Glutamatergic neuron (in vitro differentiated cells): ENCODE results near the gene OSBP2. TPM values are rescaled to one million over a fixed set of nuclear protein-coding genes. Genes with fewer than 3 reads are reported as not detected.

ENCODE experiments used
- DNase-seq: peaks from one replicate; pipeline ENCODE4 v3.0.0; 2022
- H3K27ac Mint-ChIP-seq: one replicate; pipeline ENCODE4 v1.8.0; 2020; ENCODE audit warnings: mild to moderate bottlenecking, mixed read lengths, inconsistent platforms; ENCODE audit not compliant: unreplicated experiment
- H3K27me3 Mint-ChIP-seq: one replicate; pipeline ENCODE4 v1.8.0; 2020; ENCODE audit warnings: mild to moderate bottlenecking, moderate library complexity, mixed read lengths, inconsistent platforms; ENCODE audit not compliant: unreplicated experiment
- H3K36me3 Mint-ChIP-seq: one replicate; pipeline ENCODE4 v1.8.0; 2020; ENCODE audit warnings: mild to moderate bottlenecking, mixed read lengths, inconsistent platforms; ENCODE audit not compliant: unreplicated experiment
- H3K4me1 Mint-ChIP-seq: one replicate; pipeline ENCODE4 v1.8.0; 2020; ENCODE audit warnings: mild to moderate bottlenecking, low read depth, mixed read lengths, inconsistent platforms; ENCODE audit not compliant: unreplicated experiment
- H3K4me3 Mint-ChIP-seq: one replicate; pipeline ENCODE4 v1.8.0; 2020; ENCODE audit warnings: mild to moderate bottlenecking, mixed read lengths, inconsistent platforms; ENCODE audit not compliant: unreplicated experiment
- H3K9me3 Mint-ChIP-seq: one replicate; pipeline ENCODE4 v1.8.0; 2020; ENCODE audit warnings: mild to moderate bottlenecking, moderate library complexity, mixed read lengths, inconsistent platforms; ENCODE audit not compliant: unreplicated experiment
- total RNA-seq: library from RNA; stranded (reverse); fragmentation: NEBNext Ultra II Directional; extraction: Animal tissue kit (Norgen Biotek cat#: 25700); gene quantifications from one replicate; pipeline ENCODE4 v1.2.1, GENCODE V29; 2021; ENCODE audit not compliant: unreplicated experiment
- TF ChIP-seq, protein P1 (sequence below): fragments of 200-600 bp; sonication (generic); IDR thresholded peaks from one replicate; pipeline ENCODE4 v1.5.0; 2021; ENCODE audit not compliant: partially characterized antibody, unreplicated experiment

Gene OSBP2
- total RNA-seq, 1 donor from 2014 or later = 18.3 TPM

- peaks cover 10% of the 10 kb centered on the region for H3K4me1 Mint-ChIP-seq
- no peak overlapping the region for H3K4me3 Mint-ChIP-seq
- H3K27me3 Mint-ChIP-seq = no peaks in the 10 kb centered on the region
- TF ChIP-seq, protein P1, sequence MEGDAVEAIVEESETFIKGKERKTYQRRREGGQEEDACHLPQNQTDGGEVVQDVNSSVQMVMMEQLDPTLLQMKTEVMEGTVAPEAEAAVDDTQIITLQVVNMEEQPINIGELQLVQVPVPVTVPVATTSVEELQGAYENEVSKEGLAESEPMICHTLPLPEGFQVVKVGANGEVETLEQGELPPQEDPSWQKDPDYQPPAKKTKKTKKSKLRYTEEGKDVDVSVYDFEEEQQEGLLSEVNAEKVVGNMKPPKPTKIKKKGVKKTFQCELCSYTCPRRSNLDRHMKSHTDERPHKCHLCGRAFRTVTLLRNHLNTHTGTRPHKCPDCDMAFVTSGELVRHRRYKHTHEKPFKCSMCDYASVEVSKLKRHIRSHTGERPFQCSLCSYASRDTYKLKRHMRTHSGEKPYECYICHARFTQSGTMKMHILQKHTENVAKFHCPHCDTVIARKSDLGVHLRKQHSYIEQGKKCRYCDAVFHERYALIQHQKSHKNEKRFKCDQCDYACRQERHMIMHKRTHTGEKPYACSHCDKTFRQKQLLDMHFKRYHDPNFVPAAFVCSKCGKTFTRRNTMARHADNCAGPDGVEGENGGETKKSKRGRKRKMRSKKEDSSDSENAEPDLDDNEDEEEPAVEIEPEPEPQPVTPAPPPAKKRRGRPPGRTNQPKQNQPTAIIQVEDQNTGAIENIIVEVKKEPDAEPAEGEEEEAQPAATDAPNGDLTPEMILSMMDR = no peak
- H3K36me3 Mint-ChIP-seq = no peaks in the 10 kb centered on the region
- no peak overlapping the region for H3K27ac Mint-ChIP-seq
- H3K9me3 Mint-ChIP-seq = peaks cover 1% of the 10 kb centered on the region
- no peak for DNase-seq
These were observed 165.8 kb downstream of the OSBP2 start for GRCh38 chr22:30860176-30861105.

DNA sequence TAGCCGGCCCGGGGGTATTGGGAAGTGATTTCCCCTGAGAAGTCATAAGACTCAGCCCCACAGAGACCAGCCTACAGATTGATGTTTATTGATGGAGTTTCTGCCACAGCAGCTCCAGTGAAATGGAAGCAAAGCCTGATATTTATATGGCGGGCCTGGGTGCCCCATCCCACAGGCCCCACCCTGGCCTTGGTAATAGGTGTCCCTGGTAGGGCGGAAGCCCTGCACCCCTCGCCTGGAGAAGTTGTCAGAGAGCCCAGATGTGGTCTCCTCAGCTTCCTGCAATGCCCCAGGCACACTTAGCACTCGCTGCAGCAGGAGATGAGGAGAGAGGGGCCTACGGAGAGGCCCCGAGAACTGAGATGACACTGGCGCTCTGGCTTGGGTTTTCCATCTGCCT is 166.5 kb downstream of the OSBP2 start:
- Mint-ChIP-seq H3K4me1 (peaks cover 10% of the 10 kb centered on the region), H3K4me3 (no peak overlapping the region), H3K27me3 (no peaks in the 10 kb centered on the region), H3K9me3 (peaks cover 1% of the 10 kb centered on the region), H3K36me3 (no peaks in the 10 kb centered on the region), H3K27ac (no peak overlapping the region)
- TF ChIP-seq, protein P1 = no peak
- no peak for DNase-seq

- Mint-ChIP-seq H3K4me3 (no peak overlapping the region), H3K27ac (no peak overlapping the region)
These were observed 167.2 kb downstream of the OSBP2 start for GRCh38 chr22:30861688-30862552.

DNA sequence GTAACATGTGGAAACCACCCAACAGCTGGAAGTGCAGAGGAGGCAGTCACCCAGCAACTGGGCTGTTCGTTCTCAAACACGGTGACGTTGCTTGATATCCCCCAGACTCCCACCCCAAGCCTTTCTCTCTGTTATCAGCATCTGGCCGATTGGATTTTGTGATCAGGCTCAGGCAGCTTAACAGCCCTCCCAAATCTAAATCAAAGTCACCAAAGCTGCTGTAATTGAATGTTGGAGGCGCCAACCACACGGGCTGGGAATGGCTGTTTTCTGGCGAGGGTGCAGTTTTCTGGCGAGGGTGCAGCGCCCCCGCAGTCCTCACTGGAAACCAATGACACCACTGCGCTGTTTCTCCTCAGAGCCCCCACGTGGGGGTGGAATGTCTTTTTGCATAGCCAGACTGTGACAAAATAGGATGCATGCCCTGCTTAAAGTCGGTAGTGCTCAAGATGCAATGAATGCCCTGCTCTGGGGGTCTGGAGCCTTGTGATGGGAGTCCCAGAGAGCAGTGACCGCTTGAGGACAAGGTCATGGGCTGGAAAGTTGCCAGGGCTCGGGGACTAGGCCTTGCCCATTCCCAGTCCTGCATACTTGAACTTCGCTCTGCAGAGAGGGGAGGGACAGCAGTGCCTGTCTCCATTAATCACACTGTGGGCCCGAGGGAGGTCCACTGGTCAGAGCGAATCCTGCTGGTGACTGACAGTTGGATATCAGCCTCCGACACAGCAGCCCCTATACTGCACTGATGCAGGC is 168.6 kb downstream of the OSBP2 start:
- no peak overlapping the region for H3K27ac Mint-ChIP-seq
- peak; percentile 53 for DNase-seq
- H3K4me3 Mint-ChIP-seq = no peak overlapping the region
- peaks cover 3% of the 10 kb centered on the region for H3K27me3 Mint-ChIP-seq
- H3K36me3 Mint-ChIP-seq = no peaks in the 10 kb centered on the region
- TF ChIP-seq, protein P1 = no peak
- H3K4me1 Mint-ChIP-seq = peaks cover 10% of the 10 kb centered on the region
- peaks cover 1% of the 10 kb centered on the region for H3K9me3 Mint-ChIP-seq

More at GRCh38 chr22:30861688-30862552, 167.2 kb downstream of the OSBP2 start:
- H3K4me1 Mint-ChIP-seq = peaks cover 10% of the 10 kb centered on the region
- TF ChIP-seq, protein P1 = no peak
- peaks cover 1% of the 10 kb centered on the region for H3K9me3 Mint-ChIP-seq
- H3K27me3 Mint-ChIP-seq = no peaks in the 10 kb centered on the region
- DNase-seq = no peak
- H3K36me3 Mint-ChIP-seq = no peaks in the 10 kb centered on the region
